Activated CD8-positive, alpha-beta T cell treated with anti-CD3 and anti-CD28 coated beads for 36 hours (primary cell): ENCODE results near the gene CHAMP1. TPM values are rescaled to one million over a fixed set of nuclear protein-coding genes. Genes with fewer than 3 reads are reported as not detected.

ENCODE experiments used
- microRNA-seq: library from miRNA; unstranded; fragments of <30 nt; microRNA quantifications from one replicate; pipeline ENCODE4 v1.2.0, GENCODE V29; 2022; ENCODE audit warnings: borderline microRNAs expressed, borderline replicate concordance
- total RNA-seq, 2 experiments: library from RNA; stranded (reverse); gene quantifications; one replicate each; pipeline ENCODE4 v1.2.3, GENCODE V29; 2021

The CHAMP1 gene
- total RNA-seq, 2 experiments from 2014 or later, result 33.9 to 34.7 TPM

Small RNAs within 50 kb of the gene (microRNA-seq; reads per million reads assigned to microRNA genes)
- not detected for gene MIR4502

Other genes with a start within 250 kb of the CHAMP1 start
- gene RASA3, start 181.9 kb upstream of the CHAMP1 start, total RNA-seq, result 10 to 100 TPM; 28.9 to 32.3 TPM
- gene CFAP97D2, start 135.2 kb upstream of the CHAMP1 start, total RNA-seq, result not detected
- 10 to 100 TPM; 72.5 to 76.0 TPM for gene CDC16, start 79.6 kb upstream of the CHAMP1 start, total RNA-seq
- gene UPF3A, start 32.9 kb upstream of the CHAMP1 start, total RNA-seq, result 10 to 100 TPM; 36.7 TPM